ENCODE results near the gene OSGEP. TPM values are rescaled to one million over a fixed set of nuclear protein-coding genes. Genes with fewer than 3 reads are reported as not detected.

The OSGEP gene
- total RNA-seq, 1 experiment from 2014 or later, result 64.1 TPM

- no TSS peak for BruUV-seq (replicated peaks)
- no peak overlapping the region for H3K27ac ChIP-seq (ENCODE audit: low read length)
- intact Hi-C loops (cut with micrococcal nuclease), result no loop called here
- POLR2A ChIA-PET (ENCODE audit: unreplicated experiment), result no interaction called here
- no peaks in the 10 kb centered on the region for H3K27me3 ChIP-seq (ENCODE audit: low read length)
- no peak overlapping the region for H3K4me3 ChIP-seq (ENCODE audit: low read length)
- DNase-seq (no peak), ATAC-seq (no peak)
- H3K79me2 ChIP-seq (ENCODE audit: low read length), result peaks cover 29% of the 10 kb centered on the region
- peaks cover 7% of the 10 kb centered on the region for H3K4me1 ChIP-seq (ENCODE audit: insufficient read depth, low read length)
- H2AFZ ChIP-seq (ENCODE audit: low read length), result no peak overlapping the region
- no peaks in the 10 kb centered on the region for H3K9me3 ChIP-seq (ENCODE audit: low read length)
- CTCF ChIA-PET, result no interaction called here
- no peak for TF ChIP-seq EZH2 (IDR thresholded peaks at IDR 0.05; ENCODE audit: low read length, unreplicated experiment)
- TF ChIP-seq EZH2phosphoT487 (IDR thresholded peaks at IDR 0.05; ENCODE audit: borderline replicate concordance, low read length), result no peak
- no peak for TF ChIP-seq CTCF (conservative IDR thresholded peaks at IDR 0.05; ENCODE audit: low read depth, low read length)
- H3K9ac ChIP-seq (ENCODE audit: low read length), result no peak overlapping the region
- peaks cover 63% of the 10 kb centered on the region for H3K36me3 ChIP-seq (ENCODE audit: low read depth, low read length)
- H3F3A ChIP-seq (ENCODE audit: low read length, unreplicated experiment), result no peaks in the 10 kb centered on the region
- no peak overlapping the region for H3K4me2 ChIP-seq (ENCODE audit: low read length)
- no peaks in the 10 kb centered on the region for H3K9me2 ChIP-seq (replicated peaks; ENCODE audit: low read length)
- H4K20me1 ChIP-seq (ENCODE audit: low read length), result peaks cover 22% of the 10 kb centered on the region
These were observed 22.2 kb upstream of the OSGEP start for GRCh38 chr14:20476776-20477175.

GRCh38 chr14:20472536-20473169 lies 18.0 kb upstream of the OSGEP start:
- ChIA-PET POLR2A (ENCODE audit: unreplicated experiment) (no interaction called here), CTCF (no interaction called here)
- Histone ChIP-seq H3F3A (ENCODE audit: low read length, unreplicated experiment) (no peaks in the 10 kb centered on the region), H3K79me2 (ENCODE audit: low read length) (peaks cover 55% of the 10 kb centered on the region), H4K20me1 (ENCODE audit: low read length) (peaks cover 38% of the 10 kb centered on the region), H3K9me2 (replicated peaks; ENCODE audit: low read length) (no peaks in the 10 kb centered on the region), H3K36me3 (ENCODE audit: low read depth, low read length) (peaks cover 54% of the 10 kb centered on the region), H3K9ac (ENCODE audit: low read length) (no peak overlapping the region), H2AFZ (ENCODE audit: low read length) (no peak overlapping the region), H3K27me3 (ENCODE audit: low read length) (no peaks in the 10 kb centered on the region), H3K4me2 (ENCODE audit: low read length) (0 out of 2 replicates have a peak overlapping the region, but pooled peaks have one; percentile 97), H3K4me3 (ENCODE audit: low read length) (no peak overlapping the region), H3K9me3 (ENCODE audit: low read length) (no peaks in the 10 kb centered on the region), H3K27ac (ENCODE audit: low read length) (no peak overlapping the region), H3K4me1 (ENCODE audit: insufficient read depth, low read length) (peaks cover 18% of the 10 kb centered on the region)
- intact Hi-C loops (cut with micrococcal nuclease), result no loop called here
- no peak for ATAC-seq
- BruUV-seq (replicated peaks), result no TSS peak
- no peak for DNase-seq
- no peak for TF ChIP-seq CTCF (conservative IDR thresholded peaks at IDR 0.05; ENCODE audit: low read depth, low read length)
- no peak for TF ChIP-seq EZH2phosphoT487 (IDR thresholded peaks at IDR 0.05; ENCODE audit: borderline replicate concordance, low read length)
- no peak for TF ChIP-seq EZH2 (IDR thresholded peaks at IDR 0.05; ENCODE audit: low read length, unreplicated experiment)

- 0 out of 2 replicates have a peak, but pooled peaks have one; percentile 2 for ATAC-seq
- peak overlapping the region; percentile 92 for H3K4me3 ChIP-seq (ENCODE audit: low read length)
- intact Hi-C loops (cut with micrococcal nuclease), result no loop called here
- peak; percentile 29 for DNase-seq
- peak overlapping the region; percentile 84; the same call in 1 of the 2 replicates for H2AFZ ChIP-seq (ENCODE audit: low read length)
- BruUV-seq (replicated peaks), result no TSS peak
- H4K20me1 ChIP-seq (ENCODE audit: low read length), result peaks cover 38% of the 10 kb centered on the region
- H3K9me3 ChIP-seq (ENCODE audit: low read length), result no peaks in the 10 kb centered on the region
- no peaks in the 10 kb centered on the region for H3F3A ChIP-seq (ENCODE audit: low read length, unreplicated experiment)
- POLR2A ChIA-PET (ENCODE audit: unreplicated experiment), result no interaction called here
- peaks cover 33% of the 10 kb centered on the region for H3K36me3 ChIP-seq (ENCODE audit: low read depth, low read length)
- H3K4me2 ChIP-seq (ENCODE audit: low read length), result peak overlapping the region; percentile 97
- no peaks in the 10 kb centered on the region for H3K9me2 ChIP-seq (replicated peaks; ENCODE audit: low read length)
- TF ChIP-seq EZH2 (IDR thresholded peaks at IDR 0.05; ENCODE audit: low read length, unreplicated experiment) (no peak), CTCF (conservative IDR thresholded peaks at IDR 0.05; ENCODE audit: low read depth, low read length) (no peak), EZH2phosphoT487 (IDR thresholded peaks at IDR 0.05; ENCODE audit: borderline replicate concordance, low read length) (no peak)
- peak overlapping the region; percentile 80 for H3K27ac ChIP-seq (ENCODE audit: low read length)
- no peaks in the 10 kb centered on the region for H3K27me3 ChIP-seq (ENCODE audit: low read length)
- peak overlapping the region; percentile 91 for H3K9ac ChIP-seq (ENCODE audit: low read length)
- H3K79me2 ChIP-seq (ENCODE audit: low read length), result peaks cover 55% of the 10 kb centered on the region
- CTCF ChIA-PET, result interaction anchor here (1.4 kb wide), 1 partner anchor 9 kb away, joined by 4 read pairs; the partner anchor contains the start of gene PIP4P1
- H3K4me1 ChIP-seq (ENCODE audit: insufficient read depth, low read length), result peaks cover 18% of the 10 kb centered on the region
These were observed 15.9 kb upstream of the OSGEP start for GRCh38 chr14:20470603-20470901.
